Measurements from ENCODE around the gene EGFL8. TPM values are rescaled to one million over a fixed set of nuclear protein-coding genes. Genes with fewer than 3 reads are reported as not detected.

The EGFL8 gene
- total and polyA plus RNA-seq, 9 of the 15 experiments (the other 6 are each of a cell fraction or from before 2014, with no cell fraction given) = 2.2 to 47.4 (median 14.2) TPM

- peaks cover 53% of the 10 kb centered on the region for H3K79me2 ChIP-seq (ENCODE audit: control insufficient read depth, insufficient read depth, low read length)
- BruUV-seq (replicated peaks) = no TSS peak
- ChIA-PET CTCF (ENCODE audit: low intra/inter-chr PET ratio) (interaction anchor here (1.3 kb wide), 1 partner anchor 63 kb away, joined by 5 read pairs; no protein-coding TSS in a partner anchor), POLR2A (interaction anchor here (0.6 to 1.9 kb wide), 9 partner anchors 8 to 61 kb away, joined by 3 to 20 read pairs (median 4); partner anchors contain the start of genes ATF6B, FKBPL, GPSM3 and PBX2)
- 69% methylated on average over 9 of the region's 10 CpGs for WGBS (ENCODE audit: insufficient coverage, low coverage, missing lambda C conversion rate)
- ATAC-seq (no peak), FAIRE-seq (no peak), DNase-seq (ENCODE audit: extremely low read depth in 1 of 4, low spot score in 3 of 4) (no peak)
- H3K4me3 ChIP-seq = no peak overlapping the region
- peaks cover 70% of the 10 kb centered on the region; the same call in 2 of the 3 replicates for H3K36me3 ChIP-seq (ENCODE audit: control insufficient read depth, insufficient read depth, low read length)
- H3K4me2 ChIP-seq (ENCODE audit: insufficient read depth, low read length) = peak overlapping the region; percentile 13; the same call in 1 of the 2 replicates
- H4K20me1 ChIP-seq (replicated peaks; ENCODE audit: control insufficient read depth, insufficient read depth, low read length) = no peaks in the 10 kb centered on the region
- H2AFZ ChIP-seq (ENCODE audit: low read depth, low read length) = no peak overlapping the region
- intact Hi-C loops (cut with micrococcal nuclease) (no loop called here), in situ Hi-C loops (cut with MboI) (no loop called here)
- H3K27ac ChIP-seq (ENCODE audit: extremely low read depth, low read depth, low read length) = peak overlapping the region; percentile 56; the same call in 2 of the 3 replicates
- peak overlapping the region; percentile 22 to 82 for H3K9ac ChIP-seq (ENCODE audit: insufficient read depth in 1 of 2, low read depth in 2 of 2, low read length in 2 of 2)
- peaks cover 53 to 56% of the 10 kb centered on the region in 2 experiments for H3K4me1 ChIP-seq (replicated peaks in 1 of 2; ENCODE audit: control insufficient read depth in 2 of 2, insufficient read depth in 2 of 2, low read length in 2 of 2)
- H3K9me1 ChIP-seq (ENCODE audit: control insufficient read depth, insufficient read depth, low read length) = peaks cover 7% of the 10 kb centered on the region
- no peaks in the 10 kb centered on the region for H3K27me3 ChIP-seq (ENCODE audit: control insufficient read depth in 2 of 2, insufficient read depth in 2 of 2, low read length in 2 of 2)
- H3K9me3 ChIP-seq (replicated peaks; ENCODE audit: control insufficient read depth, insufficient read depth, low read depth, low read length) = no peaks in the 10 kb centered on the region
- TF ChIP-seq ZHX1 (conservative IDR thresholded peaks at IDR 0.05; ENCODE audit: low read length) (no peak), FUS (optimal IDR thresholded peaks at IDR 0.05; ENCODE audit: low read depth, low read length) (no peak), ATF7 (IDR thresholded peaks at IDR 0.05) (no peak), POLR2AphosphoS2 (IDR thresholded peaks at IDR 0.05; ENCODE audit: low read length) (peak; percentile 49; the same call in 1 of the 2 replicates), BHLHE40 (IDR thresholded peaks at IDR 0.05; ENCODE audit: low read length) (peak; percentile 43; the same call in 1 of the 2 replicates), ZNF143 (CRISPR knock-in tag; IDR thresholded peaks at IDR 0.05) (no peak), JUNB (CRISPR knock-in tag; conservative IDR thresholded peaks at IDR 0.05) (no peak), MXI1 (IDR thresholded peaks at IDR 0.05; ENCODE audit: low read depth, low read length) (no peak), PURB (CRISPR knock-in tag; IDR thresholded peaks at IDR 0.05; ENCODE audit: low read depth) (no peak), POLR2G (IDR thresholded peaks at IDR 0.05; ENCODE audit: low read depth, low read length) (peak; percentile 59), VEZF1 (CRISPR knock-in tag; IDR thresholded peaks at IDR 0.05) (0 out of 2 replicates have a peak, but pooled peaks have one; percentile 8), ZC3H8 (IDR thresholded peaks at IDR 0.05) (no peak), FOXK2 (conservative IDR thresholded peaks at IDR 0.05 in 1 of 2, IDR thresholded peaks at IDR 0.05 in 1 of 2; ENCODE audit: low read depth in 2 of 2) (no peak), ZNF184 (CRISPR knock-in tag; IDR thresholded peaks at IDR 0.05) (no peak), RBFOX2 (IDR thresholded peaks at IDR 0.05; ENCODE audit: low read depth, low read length) (peak; percentile 48; the same call in 1 of the 2 replicates), MAZ (CRISPR knock-in tag; conservative IDR thresholded peaks at IDR 0.05 in 1 of 2, IDR thresholded peaks at IDR 0.05 in 1 of 2) (peak in 1 of 2 experiments; percentile 6; a peak in 1 of 4 replicates), CTCF (IDR thresholded peaks at IDR 0.05 in 2 of 3, conservative IDR thresholded peaks at IDR 0.05 in 1 of 3; ENCODE audit: insufficient read depth in 2 of 3, low read depth in 1 of 3, low read length in 3 of 3) (peak; percentile 12 to 38 (median 15); a peak in 3 of 6 replicates)
Observed at GRCh38 chr6:32182555-32182981, 18.2 kb downstream of the EGFL8 start.

Measured in K562 (cell line).